GM12891 (cell line): Measurements from ENCODE around the gene PSPH.
"Not testable (repeated sequence)": the region's sequence is repeated elsewhere in the genome, so short reads cannot be mapped to it uniquely, and the experiment has no call there.

Experiments
- POLR2A ChIP-seq: IDR thresholded peaks from 2 replicates; pipeline ENCODE4 v1.6.1; 2011; ENCODE audit warnings: low read depth, low read length, control low read depth
- POLR2AphosphoS5 ChIP-seq: IDR thresholded peaks from 2 replicates; pipeline ENCODE4 v1.6.1; 2011; ENCODE audit warnings: low read depth, low read length, control low read depth
- SPI1 ChIP-seq: IDR thresholded peaks from 2 replicates; pipeline ENCODE4 v1.6.1; 2011; ENCODE audit warnings: low read depth, low read length, control low read depth
- TAF1 ChIP-seq: IDR thresholded peaks from 2 replicates; pipeline ENCODE4 v1.6.1; 2011; ENCODE audit warnings: low read depth, low read length, control low read depth

DNA sequence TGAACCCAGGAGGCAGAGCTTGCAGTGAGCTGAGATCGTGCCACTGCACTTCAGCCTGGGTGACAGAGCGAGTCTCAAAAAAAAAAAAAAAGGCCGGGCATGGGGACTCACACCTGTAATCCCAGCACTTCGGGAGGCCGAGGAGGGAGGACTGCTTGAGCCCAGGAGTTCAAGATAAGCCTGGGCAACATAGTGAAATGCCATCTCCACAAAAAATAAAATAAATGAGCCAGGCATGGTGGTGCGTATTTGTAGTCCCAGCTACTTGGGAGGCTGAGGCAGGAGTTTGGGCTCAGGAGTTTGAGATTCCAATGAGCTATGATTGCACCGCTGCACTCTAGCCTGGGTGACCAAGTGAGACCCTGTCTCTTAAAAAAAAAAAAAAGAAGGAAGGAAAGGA, 18.7 kb downstream of the PSPH start:
- TF ChIP-seq TAF1, POLR2A, POLR2AphosphoS5, SPI1: not testable (repeated sequence)
